ENCODE results near the gene PRR3.
A peak's percentile ranks its signal among the peaks of the same experiment; 100 is the strongest.

The PRR3 gene

GRCh38 chr6:30572148-30572547 lies 15.1 kb downstream of the PRR3 start:
- no peak for DNase-seq

GRCh38 chr6:30573113-30573512 lies 16.0 kb downstream of the PRR3 start:
- no peak for DNase-seq

- no peak for DNase-seq
Observed at GRCh38 chr6:30578051-30578450, 21.0 kb downstream of the PRR3 start.

GRCh38 chr6:30583921-30584320 lies 26.8 kb downstream of the PRR3 start:
- DNase-seq: no peak

- DNase-seq: no peak
Observed at GRCh38 chr6:30589754-30590358, 32.8 kb downstream of the PRR3 start.

- DNase-seq: no peak
Observed at GRCh38 chr6:30590509-30590908, 33.4 kb downstream of the PRR3 start.

GRCh38 chr6:30591008-30591407 lies 33.9 kb downstream of the PRR3 start:
- DNase-seq: no peak

- DNase-seq: no peak
Observed at GRCh38 chr6:30592287-30592686, 35.2 kb downstream of the PRR3 start.

- DNase-seq: peak; percentile 65 to 71
Observed at GRCh38 chr6:30597315-30598144, 40.4 kb downstream of the PRR3 start.

- DNase-seq: no peak
Observed at GRCh38 chr6:30598912-30599624, 42.0 kb downstream of the PRR3 start.

- DNase-seq: no peak
Observed at GRCh38 chr6:30599625-30600324, 42.7 kb downstream of the PRR3 start.

- no peak for DNase-seq
Observed at GRCh38 chr6:30600451-30600961, 43.4 kb downstream of the PRR3 start.

- DNase-seq: no peak
Observed at GRCh38 chr6:30601436-30601814, 44.3 kb downstream of the PRR3 start.

- DNase-seq: no peak
Observed at GRCh38 chr6:30601815-30602641, 44.9 kb downstream of the PRR3 start.

GRCh38 chr6:30603961-30604360 lies 46.9 kb downstream of the PRR3 start:
- DNase-seq: no peak

- no peak for DNase-seq
Observed at GRCh38 chr6:30610065-30610464, 53.0 kb downstream of the PRR3 start.

GRCh38 chr6:30611150-30611855 lies 54.2 kb downstream of the PRR3 start:
- DNase-seq: no peak

GRCh38 chr6:30611856-30612194 lies 54.7 kb downstream of the PRR3 start:
- DNase-seq: no peak

- no peak for DNase-seq
Observed at GRCh38 chr6:30612213-30612612, 55.1 kb downstream of the PRR3 start.

GRCh38 chr6:30612687-30613248 lies 55.7 kb downstream of the PRR3 start:
- no peak for DNase-seq
